Measurements from ENCODE around the gene LETM1.

The LETM1 gene

GRCh38 chr4:1826531-1827350 lies 29.2 kb downstream of the LETM1 start:
- Histone ChIP-seq H3K27ac (ENCODE audit: low read depth, low read length) (no peak overlapping the region), H2AFZ (ENCODE audit: low read length, unreplicated experiment) (no peak overlapping the region), H3K27me3 (ENCODE audit: insufficient read depth, low read length) (no peaks in the 10 kb centered on the region), H3K4me3 (ENCODE audit: low read depth, low read length) (no peak overlapping the region), H3K79me2 (ENCODE audit: control insufficient read depth, insufficient read depth, low read length, unreplicated experiment) (no peaks in the 10 kb centered on the region), H3K4me1 (ENCODE audit: control insufficient read depth, insufficient read depth, low read length, unreplicated experiment) (no peaks in the 10 kb centered on the region), H3K36me3 (ENCODE audit: insufficient read depth, low read length) (no peaks in the 10 kb centered on the region; the same call in 1 of the 2 replicates)

DNA sequence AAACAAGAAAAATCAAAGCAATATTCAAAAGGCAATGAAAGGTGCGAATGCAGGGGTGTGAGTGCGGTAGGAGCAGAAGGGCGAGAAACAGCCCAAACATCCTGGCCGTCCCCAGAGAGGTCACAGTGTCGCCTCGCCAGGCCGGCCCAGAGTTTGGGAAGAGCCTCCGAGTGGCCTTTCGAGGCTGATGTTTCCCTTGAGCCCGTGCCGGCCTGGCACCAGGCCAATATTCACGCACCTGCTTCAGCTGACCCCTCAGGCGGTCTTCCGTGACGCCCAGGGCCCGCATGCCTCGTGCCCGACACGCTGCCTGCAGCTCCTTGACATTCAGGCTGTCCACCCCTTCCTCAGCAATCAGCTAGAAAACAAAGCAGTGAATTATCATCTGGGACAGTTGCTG lies 30.6 kb downstream of the LETM1 start:
- no peak overlapping the region for H3K27ac ChIP-seq (ENCODE audit: low read depth, low read length)
- no peaks in the 10 kb centered on the region for H3K27me3 ChIP-seq (ENCODE audit: insufficient read depth, low read length)
- H3K36me3 ChIP-seq (ENCODE audit: insufficient read depth, low read length), result no peaks in the 10 kb centered on the region; the same call in 1 of the 2 replicates
- no peaks in the 10 kb centered on the region for H3K79me2 ChIP-seq (ENCODE audit: control insufficient read depth, insufficient read depth, low read length, unreplicated experiment)
- H2AFZ ChIP-seq (ENCODE audit: low read length, unreplicated experiment), result no peak overlapping the region
- H3K4me3 ChIP-seq (ENCODE audit: low read depth, low read length), result no peak overlapping the region
- no peaks in the 10 kb centered on the region for H3K4me1 ChIP-seq (ENCODE audit: control insufficient read depth, insufficient read depth, low read length, unreplicated experiment)

GRCh38 chr4:1824746-1825145 lies 31.2 kb downstream of the LETM1 start:
- Histone ChIP-seq H3K36me3 (ENCODE audit: insufficient read depth, low read length) (no peaks in the 10 kb centered on the region; the same call in 1 of the 2 replicates), H3K27me3 (ENCODE audit: insufficient read depth, low read length) (no peaks in the 10 kb centered on the region), H3K27ac (ENCODE audit: low read depth, low read length) (no peak overlapping the region), H3K79me2 (ENCODE audit: control insufficient read depth, insufficient read depth, low read length, unreplicated experiment) (no peaks in the 10 kb centered on the region), H3K4me3 (ENCODE audit: low read depth, low read length) (no peak overlapping the region), H2AFZ (ENCODE audit: low read length, unreplicated experiment) (no peak overlapping the region), H3K4me1 (ENCODE audit: control insufficient read depth, insufficient read depth, low read length, unreplicated experiment) (no peaks in the 10 kb centered on the region)

- Histone ChIP-seq H3K27me3 (ENCODE audit: insufficient read depth, low read length) (no peaks in the 10 kb centered on the region), H3K27ac (ENCODE audit: low read depth, low read length) (no peak overlapping the region), H3K36me3 (ENCODE audit: insufficient read depth, low read length) (no peaks in the 10 kb centered on the region; the same call in 1 of the 2 replicates), H3K79me2 (ENCODE audit: control insufficient read depth, insufficient read depth, low read length, unreplicated experiment) (no peaks in the 10 kb centered on the region), H3K4me1 (ENCODE audit: control insufficient read depth, insufficient read depth, low read length, unreplicated experiment) (no peaks in the 10 kb centered on the region), H2AFZ (ENCODE audit: low read length, unreplicated experiment) (no peak overlapping the region), H3K4me3 (ENCODE audit: low read depth, low read length) (no peak overlapping the region)
These were observed 32.4 kb downstream of the LETM1 start for GRCh38 chr4:1823545-1823932.

DNA sequence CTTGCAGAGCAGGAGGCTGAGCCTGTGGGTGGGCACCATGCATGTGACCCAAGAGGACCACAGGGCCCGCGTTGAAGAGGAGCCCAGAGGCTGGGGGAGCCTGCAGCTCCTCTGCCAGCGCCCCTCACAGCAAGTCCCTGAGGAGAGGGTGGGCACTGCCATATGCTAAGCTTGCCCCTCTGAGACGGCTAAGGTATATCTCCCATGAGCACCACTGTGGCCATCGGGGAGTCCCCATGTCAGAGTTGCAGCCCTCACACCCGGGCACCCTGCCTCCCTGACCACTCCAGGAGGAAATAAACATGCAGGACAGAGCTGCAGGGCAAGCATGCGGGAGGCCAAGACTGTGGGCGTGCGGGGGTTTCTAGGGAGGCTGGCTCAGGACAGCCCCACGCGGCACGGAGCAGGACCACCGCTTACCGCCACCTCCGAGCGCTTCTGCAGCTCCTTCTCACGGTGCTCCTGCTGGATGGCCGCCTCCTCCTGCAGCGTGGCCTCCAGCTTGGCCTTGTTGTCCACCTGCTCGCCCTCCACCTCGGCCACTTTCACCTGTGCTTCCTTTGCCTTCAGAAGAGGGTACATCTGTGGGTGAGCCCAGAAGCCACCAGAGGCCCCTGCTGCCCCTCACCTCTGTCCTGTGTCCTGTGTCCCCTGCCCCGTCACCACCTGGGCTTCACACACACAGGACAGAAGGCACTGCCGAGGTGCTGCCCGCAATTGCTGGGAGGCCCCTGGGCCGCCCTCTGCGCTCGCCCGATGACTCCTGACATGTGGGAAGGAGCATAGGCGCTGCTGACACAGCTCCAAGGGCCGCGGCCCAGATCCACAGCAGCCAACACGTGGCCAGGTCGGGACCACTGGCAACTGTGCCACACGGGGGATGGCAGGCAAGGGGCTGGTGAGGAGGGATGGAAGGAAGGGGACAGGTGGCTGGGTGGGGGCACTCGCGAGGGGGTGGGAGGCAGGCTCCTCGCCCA lies 33.1 kb downstream of the LETM1 start:
- Histone ChIP-seq H3K36me3 (ENCODE audit: insufficient read depth, low read length) (peaks cover 2% of the 10 kb centered on the region; the same call in 1 of the 2 replicates), H3K79me2 (ENCODE audit: control insufficient read depth, insufficient read depth, low read length, unreplicated experiment) (no peaks in the 10 kb centered on the region), H3K27ac (ENCODE audit: low read depth, low read length) (no peak overlapping the region), H2AFZ (ENCODE audit: low read length, unreplicated experiment) (no peak overlapping the region), H3K4me1 (ENCODE audit: control insufficient read depth, insufficient read depth, low read length, unreplicated experiment) (no peaks in the 10 kb centered on the region), H3K27me3 (ENCODE audit: insufficient read depth, low read length) (no peaks in the 10 kb centered on the region), H3K4me3 (ENCODE audit: low read depth, low read length) (no peak overlapping the region)

DNA sequence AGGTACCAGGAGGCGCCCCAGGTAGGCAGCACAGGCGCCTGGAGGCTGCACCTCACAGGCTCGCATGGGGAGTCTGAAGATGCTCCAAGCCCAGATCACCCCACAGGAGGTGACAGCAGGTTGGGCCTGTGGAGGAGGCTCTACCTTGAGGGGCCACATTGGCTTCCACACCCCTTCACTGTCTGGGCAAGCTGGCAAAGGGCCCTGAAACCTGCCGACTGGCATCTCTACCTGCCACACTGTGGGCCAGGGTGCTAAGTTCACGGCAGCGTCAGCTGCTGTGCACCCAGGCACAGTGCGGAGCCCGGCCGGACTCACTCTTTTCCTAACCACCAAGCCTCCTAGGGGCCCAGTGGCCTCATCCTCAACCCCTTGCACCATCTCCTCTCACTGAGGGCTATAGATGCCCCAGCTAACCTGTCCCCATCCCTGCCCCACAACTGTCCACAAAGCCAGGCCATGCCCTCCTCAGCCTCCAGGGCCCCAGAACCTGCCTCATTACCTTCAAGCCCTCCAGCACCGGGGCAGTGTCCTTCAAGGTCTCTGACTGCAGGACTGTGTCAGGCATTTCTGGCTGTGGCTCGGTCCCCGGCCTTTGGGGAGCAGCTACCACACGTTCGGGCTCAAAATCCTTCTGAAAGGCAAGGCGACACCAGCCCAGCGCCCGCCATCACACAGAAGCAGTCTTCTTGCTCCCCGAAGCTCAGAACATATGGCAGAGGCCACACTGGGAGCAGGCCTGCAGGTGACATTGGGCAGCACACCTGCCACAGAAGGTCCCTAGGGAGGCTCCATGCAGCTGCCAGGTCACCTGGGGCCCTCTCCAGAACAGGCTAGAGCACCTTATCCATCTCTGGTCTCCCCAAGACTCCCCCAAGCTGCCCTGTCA lies 34.0 kb downstream of the LETM1 start:
- Histone ChIP-seq H3K79me2 (ENCODE audit: control insufficient read depth, insufficient read depth, low read length, unreplicated experiment) (no peaks in the 10 kb centered on the region), H3K27me3 (ENCODE audit: insufficient read depth, low read length) (no peaks in the 10 kb centered on the region), H3K36me3 (ENCODE audit: insufficient read depth, low read length) (peaks cover 4% of the 10 kb centered on the region; the same call in 1 of the 2 replicates), H3K4me1 (ENCODE audit: control insufficient read depth, insufficient read depth, low read length, unreplicated experiment) (no peaks in the 10 kb centered on the region), H2AFZ (ENCODE audit: low read length, unreplicated experiment) (no peak overlapping the region), H3K4me3 (ENCODE audit: low read depth, low read length) (no peak overlapping the region), H3K27ac (ENCODE audit: low read depth, low read length) (no peak overlapping the region)

GRCh38 chr4:1819816-1820215 lies 36.1 kb downstream of the LETM1 start:
- Histone ChIP-seq H3K4me1 (ENCODE audit: control insufficient read depth, insufficient read depth, low read length, unreplicated experiment) (no peaks in the 10 kb centered on the region), H2AFZ (ENCODE audit: low read length, unreplicated experiment) (no peak overlapping the region), H3K36me3 (ENCODE audit: insufficient read depth, low read length) (peaks cover 4% of the 10 kb centered on the region; the same call in 1 of the 2 replicates), H3K79me2 (ENCODE audit: control insufficient read depth, insufficient read depth, low read length, unreplicated experiment) (no peaks in the 10 kb centered on the region), H3K27me3 (ENCODE audit: insufficient read depth, low read length) (no peaks in the 10 kb centered on the region), H3K27ac (ENCODE audit: low read depth, low read length) (no peak overlapping the region), H3K4me3 (ENCODE audit: low read depth, low read length) (no peak overlapping the region)

DNA sequence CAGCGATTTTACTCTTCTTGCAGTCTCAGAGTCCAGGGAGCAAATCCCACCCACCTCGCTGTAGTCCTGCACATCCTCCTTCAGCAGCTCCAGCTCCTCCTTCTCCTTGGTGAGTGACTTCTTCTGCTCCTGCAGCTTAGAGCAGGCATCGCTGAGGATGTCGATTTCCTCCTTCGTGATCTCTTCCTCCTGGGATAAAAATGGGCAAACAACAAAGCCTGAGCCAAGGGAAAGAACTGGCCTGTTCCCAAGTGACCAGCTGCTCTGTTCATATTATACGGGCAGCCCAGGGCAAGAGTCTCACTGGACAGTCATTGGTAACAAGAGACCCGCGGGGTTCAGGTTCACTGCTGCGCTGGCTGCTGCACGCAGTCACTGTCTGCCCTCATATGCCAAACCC lies 36.7 kb downstream of the LETM1 start:
- Histone ChIP-seq H2AFZ (ENCODE audit: low read length, unreplicated experiment) (no peak overlapping the region), H3K4me1 (ENCODE audit: control insufficient read depth, insufficient read depth, low read length, unreplicated experiment) (no peaks in the 10 kb centered on the region), H3K4me3 (ENCODE audit: low read depth, low read length) (no peak overlapping the region), H3K79me2 (ENCODE audit: control insufficient read depth, insufficient read depth, low read length, unreplicated experiment) (no peaks in the 10 kb centered on the region), H3K36me3 (ENCODE audit: insufficient read depth, low read length) (peaks cover 4% of the 10 kb centered on the region; the same call in 1 of the 2 replicates), H3K27me3 (ENCODE audit: insufficient read depth, low read length) (no peaks in the 10 kb centered on the region), H3K27ac (ENCODE audit: low read depth, low read length) (no peak overlapping the region)

DNA sequence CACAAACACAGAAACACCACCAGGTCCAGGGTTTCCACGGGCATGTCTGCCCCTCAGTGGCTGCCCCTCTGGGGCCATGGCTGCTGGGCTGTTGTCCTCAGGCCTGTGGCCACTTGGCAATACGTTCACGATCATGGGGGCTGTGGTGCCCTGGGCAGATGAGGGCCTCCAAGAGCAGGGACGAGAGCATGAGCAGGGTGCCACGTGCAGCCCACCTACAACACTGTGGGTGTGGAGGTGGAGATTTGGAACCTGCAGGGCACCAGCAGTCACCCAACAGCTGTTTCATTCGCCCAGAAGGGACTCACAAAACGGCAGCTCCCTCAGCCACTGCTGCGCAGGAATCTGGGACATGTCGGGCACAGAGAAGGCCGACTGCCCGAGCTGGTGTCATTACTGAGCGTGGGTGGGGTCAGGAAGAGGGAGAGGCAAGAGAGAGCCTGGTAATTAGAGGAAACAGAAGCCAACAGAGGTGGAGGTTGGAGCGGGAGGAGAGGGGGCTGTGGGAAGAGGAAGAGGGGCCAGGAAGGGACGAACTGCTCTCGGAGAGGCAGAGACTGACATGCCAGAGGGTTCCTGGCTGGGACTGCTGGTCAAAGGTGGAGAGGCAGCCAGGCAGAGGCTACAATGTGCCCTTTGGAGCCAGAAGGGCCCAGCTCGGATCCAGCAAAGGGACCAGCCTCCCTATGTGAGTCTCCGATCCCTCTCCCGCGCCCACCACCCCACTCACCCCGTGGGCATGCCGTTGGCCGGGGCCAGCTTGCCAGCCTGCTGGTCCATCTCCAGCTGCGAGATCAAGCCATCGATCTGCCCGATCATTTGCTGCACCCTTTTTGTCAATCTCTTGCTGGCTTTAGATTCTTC lies 39.7 kb downstream of the LETM1 start:
- no peak overlapping the region for H3K4me3 ChIP-seq (ENCODE audit: low read depth, low read length)
- peaks cover 4% of the 10 kb centered on the region; the same call in 1 of the 2 replicates for H3K36me3 ChIP-seq (ENCODE audit: insufficient read depth, low read length)
- no peak overlapping the region for H3K27ac ChIP-seq (ENCODE audit: low read depth, low read length)
- no peaks in the 10 kb centered on the region for H3K79me2 ChIP-seq (ENCODE audit: control insufficient read depth, insufficient read depth, low read length, unreplicated experiment)
- no peak overlapping the region for H2AFZ ChIP-seq (ENCODE audit: low read length, unreplicated experiment)
- H3K27me3 ChIP-seq (ENCODE audit: insufficient read depth, low read length), result no peaks in the 10 kb centered on the region
- no peaks in the 10 kb centered on the region for H3K4me1 ChIP-seq (ENCODE audit: control insufficient read depth, insufficient read depth, low read length, unreplicated experiment)
